Measurements from ENCODE around the gene SH3RF2.

The SH3RF2 gene

DNA sequence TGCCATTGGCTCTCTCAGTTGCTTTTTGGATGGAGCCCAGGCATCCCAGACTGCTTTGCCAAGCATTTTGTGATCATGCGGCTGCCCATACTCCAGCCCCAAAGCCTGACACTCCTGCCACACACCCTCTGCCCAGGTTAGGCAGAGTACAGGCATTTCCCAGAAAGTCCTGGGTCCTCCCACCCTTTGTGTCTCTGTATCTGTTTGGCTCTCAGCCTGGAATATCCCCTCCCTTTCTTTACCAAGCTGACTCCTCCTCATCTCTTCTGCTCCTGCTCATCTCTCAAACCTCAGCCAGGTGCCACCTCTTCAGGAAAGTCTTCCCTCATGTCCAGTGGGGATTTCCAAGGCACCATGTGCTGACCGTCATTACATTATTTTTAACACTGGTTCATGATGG is 14.3 kb upstream of the SH3RF2 start:
- Histone ChIP-seq H3K9me3 (ENCODE audit: insufficient read depth, low read depth, low read length) (no peaks in the 10 kb centered on the region), H3K4me1 (ENCODE audit: insufficient read depth, low read length) (peaks cover 14% of the 10 kb centered on the region; the same call in 1 of the 2 replicates), H3K27me3 (ENCODE audit: insufficient read depth, low read length) (no peaks in the 10 kb centered on the region), H3K4me3 (ENCODE audit: low read length) (no peak overlapping the region), H3K9ac (ENCODE audit: low read depth, low read length) (no peak overlapping the region), H3K27ac (ENCODE audit: low read length) (no peak overlapping the region), H3K36me3 (ENCODE audit: insufficient read depth, low read depth, low read length) (no peaks in the 10 kb centered on the region)

DNA sequence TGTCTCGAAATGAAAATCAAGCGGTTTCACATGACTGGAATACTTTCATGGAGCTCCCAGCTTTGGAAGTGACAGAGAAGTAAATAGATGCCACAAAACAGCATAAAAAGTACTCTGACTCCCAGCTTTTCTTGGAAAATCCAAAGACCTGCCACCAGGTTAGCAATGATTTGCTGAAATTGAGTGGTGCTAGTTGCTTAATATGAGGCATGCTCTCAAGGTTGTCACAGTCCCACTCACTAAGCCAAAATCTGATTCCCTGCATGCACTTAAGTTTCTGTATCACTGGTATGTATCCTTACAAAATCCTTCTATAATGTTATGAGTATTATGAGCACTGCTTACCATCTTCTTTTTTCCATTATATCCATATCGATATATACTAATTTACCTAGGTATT is 13.0 kb upstream of the SH3RF2 start:
- H3K9ac ChIP-seq (ENCODE audit: low read depth, low read length): no peak overlapping the region
- no peaks in the 10 kb centered on the region for H3K9me3 ChIP-seq (ENCODE audit: insufficient read depth, low read depth, low read length)
- no peak overlapping the region for H3K4me3 ChIP-seq (ENCODE audit: low read length)
- H3K27ac ChIP-seq (ENCODE audit: low read length): no peak overlapping the region
- no peaks in the 10 kb centered on the region for H3K36me3 ChIP-seq (ENCODE audit: insufficient read depth, low read depth, low read length)
- no peaks in the 10 kb centered on the region for H3K27me3 ChIP-seq (ENCODE audit: insufficient read depth, low read length)
- H3K4me1 ChIP-seq (ENCODE audit: insufficient read depth, low read length): peaks cover 14% of the 10 kb centered on the region; the same call in 1 of the 2 replicates

DNA sequence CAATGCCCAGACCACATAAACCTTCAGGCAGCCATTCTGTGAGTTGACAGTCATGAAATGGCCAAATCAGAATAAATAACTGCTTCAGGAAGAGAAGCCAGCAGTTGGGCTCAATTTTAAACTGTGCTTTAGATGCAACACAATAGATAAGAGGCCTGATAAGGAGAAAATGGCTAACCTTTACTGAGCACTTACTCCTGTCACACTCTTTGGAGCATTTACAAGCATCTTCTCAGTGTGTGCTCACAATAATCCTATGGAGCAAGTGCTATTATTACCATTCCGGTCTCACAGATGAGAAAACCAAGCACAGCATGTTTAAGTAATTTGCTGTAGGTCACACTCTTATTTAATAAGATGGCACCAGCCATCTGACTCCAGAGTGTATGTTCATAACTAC is 11.5 kb upstream of the SH3RF2 start:
- H3K9ac ChIP-seq (ENCODE audit: low read depth, low read length): no peak overlapping the region
- no peaks in the 10 kb centered on the region for H3K36me3 ChIP-seq (ENCODE audit: insufficient read depth, low read depth, low read length)
- H3K4me3 ChIP-seq (ENCODE audit: low read length): no peak overlapping the region
- H3K9me3 ChIP-seq (ENCODE audit: insufficient read depth, low read depth, low read length): no peaks in the 10 kb centered on the region
- peaks cover 9% of the 10 kb centered on the region; the same call in 1 of the 2 replicates for H3K4me1 ChIP-seq (ENCODE audit: insufficient read depth, low read length)
- H3K27me3 ChIP-seq (ENCODE audit: insufficient read depth, low read length): no peaks in the 10 kb centered on the region
- no peak overlapping the region for H3K27ac ChIP-seq (ENCODE audit: low read length)

DNA sequence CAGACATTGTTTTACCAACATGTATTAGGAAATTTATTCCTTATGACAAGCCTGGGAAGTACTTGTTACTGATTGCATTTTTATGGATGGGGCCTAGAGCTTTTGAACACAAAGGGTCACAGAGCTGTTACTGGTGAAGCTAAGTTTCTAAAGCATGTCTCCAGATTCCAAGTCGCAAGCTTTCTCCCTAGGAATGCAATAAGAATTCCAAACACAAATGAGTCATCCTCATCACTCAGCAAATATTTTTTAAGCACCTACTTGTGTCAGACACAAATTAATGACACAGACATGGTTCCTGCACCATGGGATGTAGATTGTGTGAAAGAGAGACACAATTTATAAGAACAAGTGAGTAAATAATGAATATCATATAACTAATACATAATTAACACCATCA is 11.0 kb upstream of the SH3RF2 start:
- Histone ChIP-seq H3K4me1 (ENCODE audit: insufficient read depth, low read length) (peaks cover 9% of the 10 kb centered on the region; the same call in 1 of the 2 replicates), H3K9ac (ENCODE audit: low read depth, low read length) (no peak overlapping the region), H3K4me3 (ENCODE audit: low read length) (no peak overlapping the region), H3K36me3 (ENCODE audit: insufficient read depth, low read depth, low read length) (no peaks in the 10 kb centered on the region), H3K9me3 (ENCODE audit: insufficient read depth, low read depth, low read length) (no peaks in the 10 kb centered on the region), H3K27ac (ENCODE audit: low read length) (no peak overlapping the region), H3K27me3 (ENCODE audit: insufficient read depth, low read length) (no peaks in the 10 kb centered on the region)

DNA sequence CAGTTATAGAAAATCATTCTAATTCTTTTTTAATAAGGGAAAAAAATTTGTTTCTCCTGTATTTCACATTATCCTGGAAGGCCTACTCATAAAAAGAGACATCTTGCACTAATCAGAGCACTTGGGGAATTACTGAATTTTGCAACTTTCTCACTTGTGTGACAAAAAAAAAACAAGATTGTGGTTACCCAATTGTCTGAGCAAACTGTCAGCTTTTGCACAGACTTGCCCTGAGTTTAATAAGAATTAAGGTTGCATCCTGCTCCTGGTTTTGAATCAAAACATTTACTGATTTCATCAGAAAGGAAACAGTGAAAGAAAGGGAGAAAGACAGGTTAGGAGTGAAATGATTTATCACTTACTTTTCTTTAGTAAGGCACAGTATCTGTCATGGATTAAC is 10.6 kb upstream of the SH3RF2 start:
- Histone ChIP-seq H3K27ac (ENCODE audit: low read length) (no peak overlapping the region), H3K27me3 (ENCODE audit: insufficient read depth, low read length) (no peaks in the 10 kb centered on the region), H3K9ac (ENCODE audit: low read depth, low read length) (no peak overlapping the region)

DNA sequence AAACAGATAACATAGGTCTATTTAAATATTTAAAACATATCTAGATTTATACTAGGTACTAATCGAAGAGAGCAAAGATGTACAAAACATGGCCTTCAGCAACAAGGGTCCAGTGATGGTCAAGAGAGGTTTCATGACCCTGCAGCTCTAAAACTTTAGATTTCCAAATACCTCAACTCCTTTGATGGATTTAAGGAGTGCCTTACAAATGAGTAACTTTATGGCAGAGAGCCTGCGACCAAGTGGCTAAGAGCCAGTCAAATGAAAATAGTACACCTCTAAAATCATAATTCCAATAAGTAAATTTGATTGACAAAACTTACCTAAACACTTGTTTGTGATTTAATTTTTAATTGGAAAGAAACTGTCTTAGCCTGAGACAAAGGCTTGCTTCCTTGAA is 4.7 kb upstream of the SH3RF2 start:
- no peaks in the 10 kb centered on the region for H3K27me3 ChIP-seq (ENCODE audit: insufficient read depth, low read length)
- H3K9me3 ChIP-seq (ENCODE audit: insufficient read depth, low read depth, low read length): no peaks in the 10 kb centered on the region
- H3K9ac ChIP-seq (ENCODE audit: low read depth, low read length): no peak overlapping the region
- peaks cover 8% of the 10 kb centered on the region; the same call in 1 of the 2 replicates for H3K4me1 ChIP-seq (ENCODE audit: insufficient read depth, low read length)
- H3K27ac ChIP-seq (ENCODE audit: low read length): no peak overlapping the region
- no peak overlapping the region for H3K4me3 ChIP-seq (ENCODE audit: low read length)
- H3K36me3 ChIP-seq (ENCODE audit: insufficient read depth, low read depth, low read length): no peaks in the 10 kb centered on the region

More for the DNA sequence above, 10.6 kb upstream of the SH3RF2 start:
- Histone ChIP-seq H3K4me3 (ENCODE audit: low read length) (no peak overlapping the region), H3K9me3 (ENCODE audit: insufficient read depth, low read depth, low read length) (no peaks in the 10 kb centered on the region), H3K36me3 (ENCODE audit: insufficient read depth, low read depth, low read length) (no peaks in the 10 kb centered on the region), H3K4me1 (ENCODE audit: insufficient read depth, low read length) (peaks cover 9% of the 10 kb centered on the region; the same call in 1 of the 2 replicates)

DNA sequence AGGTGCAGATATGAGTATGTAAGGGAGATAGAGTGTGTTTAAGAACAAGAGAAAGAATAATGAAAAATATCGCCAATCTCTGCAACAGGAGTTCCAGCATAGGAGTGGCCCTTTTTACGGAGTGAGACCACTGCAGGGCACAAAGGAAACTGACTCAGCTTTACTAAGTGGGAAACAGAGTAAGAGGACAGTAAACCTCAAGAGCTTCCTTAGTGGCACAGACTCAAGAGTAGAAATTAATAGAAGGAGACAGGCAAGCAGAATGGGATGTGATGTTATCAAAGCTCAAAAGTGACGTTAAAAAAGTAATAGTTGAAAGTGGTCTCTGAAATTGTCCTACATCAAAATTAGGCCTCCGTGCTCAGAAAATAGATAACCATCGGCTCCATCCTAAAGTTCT is 2.1 kb upstream of the SH3RF2 start:
- Histone ChIP-seq H3K9me3 (ENCODE audit: insufficient read depth, low read depth, low read length) (no peaks in the 10 kb centered on the region), H3K4me1 (ENCODE audit: insufficient read depth, low read length) (peaks cover 33% of the 10 kb centered on the region), H3K27ac (ENCODE audit: low read length) (no peak overlapping the region), H3K27me3 (ENCODE audit: insufficient read depth, low read length) (peaks cover 19% of the 10 kb centered on the region), H3K36me3 (ENCODE audit: insufficient read depth, low read depth, low read length) (no peaks in the 10 kb centered on the region), H3K4me3 (ENCODE audit: low read length) (no peak overlapping the region), H3K9ac (ENCODE audit: low read depth, low read length) (no peak overlapping the region)

DNA sequence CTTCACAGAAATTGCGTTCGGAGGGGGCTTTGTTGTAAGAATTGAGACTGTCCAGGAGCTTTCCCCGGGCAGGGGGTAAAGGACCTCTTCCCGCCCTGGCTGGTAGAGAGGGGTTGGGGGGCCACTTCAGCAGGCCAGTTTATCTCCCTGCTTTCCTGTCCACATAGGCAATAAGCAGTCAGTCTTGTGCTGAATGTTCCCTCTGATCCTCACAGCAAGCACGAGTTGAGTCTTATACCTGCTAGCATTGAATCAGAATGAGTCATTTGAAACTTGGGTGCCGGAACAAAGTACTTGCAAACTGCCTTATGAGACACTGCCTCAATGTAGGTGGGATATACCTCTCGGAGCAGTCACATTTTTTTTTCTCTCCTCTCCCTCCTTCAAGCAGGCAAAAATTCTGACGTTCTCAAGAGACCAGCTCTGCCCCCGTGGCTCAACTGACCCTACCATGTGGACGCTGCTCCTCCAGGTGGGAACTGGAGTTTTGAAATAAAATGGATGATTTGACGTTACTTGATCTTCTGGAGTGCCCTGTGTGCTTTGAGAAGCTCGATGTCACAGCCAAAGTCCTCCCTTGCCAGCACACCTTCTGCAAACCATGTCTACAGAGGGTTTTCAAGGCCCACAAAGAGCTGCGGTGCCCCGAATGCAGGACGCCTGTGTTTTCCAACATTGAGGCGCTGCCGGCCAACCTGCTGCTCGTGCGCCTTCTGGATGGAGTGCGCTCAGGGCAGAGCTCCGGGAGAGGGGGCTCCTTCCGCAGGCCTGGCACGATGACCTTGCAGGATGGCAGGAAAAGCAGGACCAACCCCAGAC is 1.3 kb downstream of the SH3RF2 start:
- H3K9ac ChIP-seq (ENCODE audit: low read depth, low read length): peak overlapping the region; percentile 81; the same call in 1 of the 2 replicates
- peaks cover 37% of the 10 kb centered on the region for H3K4me1 ChIP-seq (ENCODE audit: insufficient read depth, low read length)
- H3K36me3 ChIP-seq (ENCODE audit: insufficient read depth, low read depth, low read length): no peaks in the 10 kb centered on the region
- H3K27me3 ChIP-seq (ENCODE audit: insufficient read depth, low read length): peaks cover 19% of the 10 kb centered on the region
- no peaks in the 10 kb centered on the region for H3K9me3 ChIP-seq (ENCODE audit: insufficient read depth, low read depth, low read length)
- no peak overlapping the region for H3K27ac ChIP-seq (ENCODE audit: low read length)
- H3K4me3 ChIP-seq (ENCODE audit: low read length): peak overlapping the region; percentile 69; the same call in 1 of the 2 replicates

DNA sequence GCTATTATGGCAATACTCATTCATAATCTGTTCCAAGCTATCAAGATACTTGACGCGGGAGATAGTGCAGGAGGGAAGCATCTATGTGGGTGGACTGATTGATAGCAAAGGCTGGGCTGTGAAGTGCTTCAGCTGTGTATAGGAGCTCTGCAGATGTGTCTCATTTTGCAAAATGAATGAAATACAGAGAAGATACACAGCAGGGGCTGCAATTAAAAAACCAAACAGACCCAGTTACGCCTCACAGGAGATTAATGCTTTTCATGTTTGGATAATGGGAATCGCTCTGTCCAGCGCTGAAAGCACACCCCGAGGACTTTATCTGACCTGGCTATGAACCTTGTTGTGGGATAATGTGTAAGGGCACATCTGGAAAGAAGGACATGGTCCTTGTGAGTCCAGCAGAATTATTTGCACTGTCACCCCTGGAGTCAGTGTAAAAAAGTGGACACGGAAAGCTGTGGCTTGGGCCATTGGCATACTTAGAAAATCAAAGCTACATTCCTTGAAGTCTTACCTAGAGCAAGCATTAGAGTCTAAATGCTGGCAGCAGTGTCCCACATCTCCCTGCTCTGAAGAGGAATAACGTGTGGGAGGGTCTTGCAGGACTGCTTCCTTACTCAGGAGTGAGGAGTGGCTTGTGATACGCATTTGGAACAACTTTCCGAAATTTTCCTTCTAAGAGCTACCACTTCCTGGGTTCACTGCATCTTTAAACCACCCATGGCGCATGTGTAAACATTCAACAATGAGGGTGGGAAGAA is 2.6 kb downstream of the SH3RF2 start:
- Histone ChIP-seq H3K27ac (ENCODE audit: low read length) (no peak overlapping the region), H3K9ac (ENCODE audit: low read depth, low read length) (no peak overlapping the region)

DNA sequence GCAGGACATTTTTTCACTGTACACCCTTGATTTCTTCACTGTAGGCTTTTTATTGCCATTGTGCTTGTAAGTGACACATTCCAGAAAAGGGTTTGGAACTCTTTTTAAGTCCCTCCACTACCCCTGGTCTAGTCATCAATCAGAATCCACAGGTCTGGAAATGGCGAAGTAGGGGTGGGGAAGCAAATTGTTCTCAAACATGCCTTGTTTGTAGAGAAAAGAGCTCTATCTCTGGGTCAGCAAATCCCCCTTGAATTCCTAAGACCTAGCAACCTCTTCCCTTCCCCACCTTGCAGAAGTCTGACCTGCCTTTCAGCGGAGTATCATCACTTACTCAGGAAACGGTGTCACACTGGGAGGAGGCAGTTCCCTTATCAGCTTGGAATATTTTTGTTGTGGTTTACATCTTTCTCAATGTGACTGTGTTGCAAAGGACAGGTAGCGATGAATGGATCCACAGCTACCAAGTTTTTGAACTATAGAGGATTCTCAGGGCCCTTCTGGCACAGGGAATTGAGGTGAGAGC is 3.2 kb downstream of the SH3RF2 start:
- peaks cover 37% of the 10 kb centered on the region for H3K4me1 ChIP-seq (ENCODE audit: insufficient read depth, low read length)
- H3K9ac ChIP-seq (ENCODE audit: low read depth, low read length): no peak overlapping the region
- peaks cover 19% of the 10 kb centered on the region for H3K27me3 ChIP-seq (ENCODE audit: insufficient read depth, low read length)
- no peak overlapping the region for H3K4me3 ChIP-seq (ENCODE audit: low read length)
- no peaks in the 10 kb centered on the region for H3K36me3 ChIP-seq (ENCODE audit: insufficient read depth, low read depth, low read length)
- H3K9me3 ChIP-seq (ENCODE audit: insufficient read depth, low read depth, low read length): no peaks in the 10 kb centered on the region
- H3K27ac ChIP-seq (ENCODE audit: low read length): no peak overlapping the region

More for the DNA sequence above, 2.6 kb downstream of the SH3RF2 start:
- no peak overlapping the region; the same call in 1 of the 2 replicates for H3K4me3 ChIP-seq (ENCODE audit: low read length)
- H3K27me3 ChIP-seq (ENCODE audit: insufficient read depth, low read length): peaks cover 19% of the 10 kb centered on the region
- H3K36me3 ChIP-seq (ENCODE audit: insufficient read depth, low read depth, low read length): no peaks in the 10 kb centered on the region
- peaks cover 37% of the 10 kb centered on the region for H3K4me1 ChIP-seq (ENCODE audit: insufficient read depth, low read length)
- no peaks in the 10 kb centered on the region for H3K9me3 ChIP-seq (ENCODE audit: insufficient read depth, low read depth, low read length)

DNA sequence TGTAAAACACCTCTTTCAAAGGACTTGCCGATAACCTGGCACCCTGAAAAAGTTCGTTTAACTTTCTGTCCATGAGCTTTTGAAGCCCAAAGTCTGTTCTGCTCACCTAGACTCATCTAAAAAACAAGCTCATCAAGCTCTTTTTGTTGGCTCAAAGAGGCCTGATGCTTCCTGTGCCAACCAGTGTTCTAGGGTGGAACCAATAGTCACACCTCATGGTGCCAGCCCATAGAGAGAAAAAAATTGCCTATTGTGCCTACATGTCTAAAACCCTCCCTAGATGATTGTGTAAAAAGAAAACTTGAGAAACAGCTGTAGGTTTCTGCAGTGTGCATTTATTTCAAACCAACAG is 4.7 kb downstream of the SH3RF2 start:
- Histone ChIP-seq H3K4me1 (ENCODE audit: insufficient read depth, low read length) (peaks cover 31% of the 10 kb centered on the region), H3K9ac (ENCODE audit: low read depth, low read length) (no peak overlapping the region), H3K27me3 (ENCODE audit: insufficient read depth, low read length) (peaks cover 19% of the 10 kb centered on the region), H3K4me3 (ENCODE audit: low read length) (no peak overlapping the region), H3K27ac (ENCODE audit: low read length) (no peak overlapping the region), H3K36me3 (ENCODE audit: insufficient read depth, low read depth, low read length) (no peaks in the 10 kb centered on the region), H3K9me3 (ENCODE audit: insufficient read depth, low read depth, low read length) (no peaks in the 10 kb centered on the region)

Measured in iPS-20b (cell line).